Measurements from ENCODE around the gene AQP3.
"Not testable (repeated sequence)": the region's sequence is repeated elsewhere in the genome, so short reads cannot be mapped to it uniquely, and the experiment has no call there.

AQP3 gene

DNA sequence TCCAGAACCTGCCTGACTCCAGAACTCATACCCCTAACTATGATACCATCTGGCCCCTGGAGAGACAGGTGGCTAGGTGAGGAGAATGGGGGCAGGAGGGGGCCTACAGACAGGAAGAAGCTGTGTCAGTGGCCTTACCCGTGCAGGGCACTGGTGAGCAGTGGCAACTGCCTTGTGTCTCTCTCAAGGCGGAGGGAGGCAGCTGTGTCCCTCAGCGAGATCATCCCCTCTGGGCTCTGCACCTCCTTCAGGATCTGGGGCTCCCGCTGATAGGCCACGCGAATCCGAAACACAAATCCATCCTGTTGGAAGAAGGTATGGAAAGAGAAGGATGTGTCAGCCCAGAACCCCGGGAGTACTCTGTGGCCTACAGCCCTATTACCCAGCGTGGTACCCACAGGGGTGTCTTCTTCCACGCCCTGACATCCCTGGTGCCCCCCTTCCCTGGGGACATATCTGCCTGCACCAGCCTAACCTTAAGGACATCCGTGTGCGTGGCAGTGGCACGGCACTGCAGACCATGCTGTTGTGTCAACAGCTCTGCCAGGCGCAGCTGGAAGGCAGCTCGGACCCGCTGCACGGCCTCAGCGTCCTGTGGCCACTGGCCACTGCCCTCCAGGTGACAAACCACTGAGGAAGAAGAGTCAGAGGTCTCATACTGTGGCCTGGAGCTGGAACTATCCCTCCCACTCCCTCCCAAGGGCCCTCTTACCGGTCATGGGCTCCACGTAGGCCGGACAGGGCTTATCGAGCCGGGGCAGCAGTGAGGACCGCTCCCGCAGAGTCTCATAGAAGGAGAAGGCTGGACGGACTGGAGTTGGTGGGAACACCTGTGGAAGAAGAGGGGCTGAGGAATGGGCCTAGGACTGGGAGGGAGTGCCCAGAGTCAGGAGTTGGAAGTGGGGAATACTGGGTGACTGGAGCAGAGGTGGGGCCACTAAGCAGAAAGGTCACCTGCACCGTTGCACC, 18.5 kb upstream of the AQP3 start:
- Histone ChIP-seq H3K9ac (no peak overlapping the region), H3K4me3 (no peak overlapping the region), H4K20me1 (peaks cover 46% of the 10 kb centered on the region), H3K36me3 (peaks cover 100% of the 10 kb centered on the region), H3K27me3 (no peaks in the 10 kb centered on the region), H3K27ac (no peak overlapping the region), H3K4me1 (no peaks in the 10 kb centered on the region), H3K4me2 (no peak overlapping the region), H3K9me3 (no peaks in the 10 kb centered on the region)
- TF ChIP-seq Cebpa-rat (IDR thresholded peaks at IDR 0.05), result no peak

- H3K4me3 ChIP-seq, result no peak overlapping the region
- no peaks in the 10 kb centered on the region for H3K4me1 ChIP-seq
- peaks cover 100% of the 10 kb centered on the region for H3K36me3 ChIP-seq
- H3K27ac ChIP-seq, result no peak overlapping the region
- TF ChIP-seq Cebpa-rat (IDR thresholded peaks at IDR 0.05), result no peak
- H3K4me2 ChIP-seq, result no peak overlapping the region
- no peak overlapping the region for H3K9ac ChIP-seq
- H4K20me1 ChIP-seq, result peaks cover 46% of the 10 kb centered on the region
- no peaks in the 10 kb centered on the region for H3K9me3 ChIP-seq
- no peaks in the 10 kb centered on the region for H3K27me3 ChIP-seq
These were observed 17.7 kb upstream of the AQP3 start for GRCh38 chr9:33465096-33465495.

DNA sequence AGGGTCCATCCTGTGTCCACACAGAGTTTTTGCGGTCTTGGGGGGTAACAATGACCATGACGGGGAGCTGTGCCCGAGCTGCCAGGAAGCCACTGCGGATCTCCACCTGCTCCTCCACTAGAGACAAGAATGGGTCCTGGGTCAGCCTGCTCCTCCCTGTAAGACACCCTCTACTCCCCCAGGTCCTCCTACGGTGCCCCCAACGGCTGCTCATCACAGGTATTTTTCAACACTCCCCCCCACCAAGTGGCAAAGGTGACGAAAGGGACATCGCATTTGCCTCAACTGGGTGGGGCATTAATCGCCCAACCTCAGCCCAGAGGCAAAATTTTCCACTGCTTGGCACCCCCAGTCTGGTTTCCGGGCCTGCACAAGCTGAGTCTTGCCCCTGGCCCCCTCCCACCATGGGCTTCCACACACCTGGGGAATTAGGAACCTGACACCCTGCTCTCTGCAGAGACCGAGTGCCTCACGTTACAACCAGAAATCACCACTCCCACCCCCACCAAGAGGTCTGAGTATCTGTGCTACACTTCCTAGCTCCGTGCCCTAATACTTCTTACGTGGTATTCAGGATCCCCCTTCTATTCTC, 16.7 kb upstream of the AQP3 start:
- H3K27ac ChIP-seq, result no peak overlapping the region
- H3K9ac ChIP-seq, result no peak overlapping the region
- H3K4me3 ChIP-seq, result no peak overlapping the region
- peaks cover 93% of the 10 kb centered on the region for H3K36me3 ChIP-seq
- peaks cover 42% of the 10 kb centered on the region for H4K20me1 ChIP-seq
- no peak for TF ChIP-seq Cebpa-rat (IDR thresholded peaks at IDR 0.05)
- H3K27me3 ChIP-seq, result no peaks in the 10 kb centered on the region
- H3K9me3 ChIP-seq, result no peaks in the 10 kb centered on the region
- H3K4me1 ChIP-seq, result no peaks in the 10 kb centered on the region
- no peak overlapping the region for H3K4me2 ChIP-seq

- H3K9ac ChIP-seq, result no peak overlapping the region
- H3K36me3 ChIP-seq, result peaks cover 83% of the 10 kb centered on the region
- H3K27me3 ChIP-seq, result no peaks in the 10 kb centered on the region
- no peak overlapping the region for H3K4me2 ChIP-seq
- no peaks in the 10 kb centered on the region for H3K4me1 ChIP-seq
- H3K9me3 ChIP-seq, result no peaks in the 10 kb centered on the region
- H3K27ac ChIP-seq, result no peak overlapping the region
- H3K4me3 ChIP-seq, result no peak overlapping the region
- no peak for TF ChIP-seq Cebpa-rat (IDR thresholded peaks at IDR 0.05)
- H4K20me1 ChIP-seq, result peaks cover 32% of the 10 kb centered on the region
These were observed 15.8 kb upstream of the AQP3 start for GRCh38 chr9:33463151-33463550.

DNA sequence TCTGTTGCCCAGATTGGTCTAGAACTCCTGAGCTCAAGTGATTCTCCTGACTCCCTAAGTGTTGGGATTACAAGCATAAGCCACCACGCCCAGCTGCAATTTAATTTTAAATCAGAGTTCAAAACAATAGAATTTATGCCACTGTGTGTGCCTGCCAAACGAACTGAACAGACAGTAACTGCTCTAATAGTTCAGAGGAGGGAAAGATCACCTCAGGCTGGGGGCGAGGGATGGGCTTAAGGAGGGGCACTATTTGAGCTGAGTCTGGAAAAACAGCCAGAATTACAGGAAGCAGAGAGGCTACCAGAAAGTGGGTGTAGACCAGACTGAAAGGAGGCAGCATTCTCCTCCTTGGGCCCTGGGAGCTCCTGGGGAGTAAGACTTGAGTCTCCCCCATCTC, 14.1 kb upstream of the AQP3 start:
- Histone ChIP-seq H3K4me3 (no peak overlapping the region), H4K20me1 (peaks cover 16% of the 10 kb centered on the region), H3K27ac (no peak overlapping the region)

DNA sequence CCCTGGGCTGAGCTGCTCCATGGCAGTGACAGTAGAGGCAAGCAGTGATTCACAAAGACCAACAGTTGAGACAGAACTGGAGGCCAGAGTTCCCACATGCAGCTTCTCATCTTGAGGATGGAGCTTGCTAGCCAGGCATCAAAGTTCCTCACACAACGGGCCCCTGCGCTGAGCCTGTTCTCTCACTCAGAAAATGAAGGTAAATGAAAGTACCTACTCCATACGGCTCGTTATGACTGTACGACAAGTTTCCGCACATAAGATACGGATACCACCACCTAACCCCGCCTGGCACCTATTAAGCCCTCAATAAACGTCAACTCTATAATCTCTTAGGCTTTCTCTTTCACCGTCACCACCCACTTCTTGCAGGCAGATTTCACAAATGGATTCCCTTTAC, 13.5 kb upstream of the AQP3 start:
- no peaks in the 10 kb centered on the region for H3K9me3 ChIP-seq
- no peak overlapping the region for H3K9ac ChIP-seq
- no peak for TF ChIP-seq Cebpa-rat (IDR thresholded peaks at IDR 0.05)
- no peak overlapping the region for H3K4me2 ChIP-seq
- H3K4me1 ChIP-seq, result no peaks in the 10 kb centered on the region
- H3K27me3 ChIP-seq, result no peaks in the 10 kb centered on the region
- H3K4me3 ChIP-seq, result no peak overlapping the region
- peaks cover 60% of the 10 kb centered on the region for H3K36me3 ChIP-seq
- no peak overlapping the region for H3K27ac ChIP-seq
- peaks cover 10% of the 10 kb centered on the region for H4K20me1 ChIP-seq

More for the DNA sequence above, 14.1 kb upstream of the AQP3 start:
- H3K27me3 ChIP-seq, result no peaks in the 10 kb centered on the region
- no peak overlapping the region for H3K9ac ChIP-seq
- no peaks in the 10 kb centered on the region for H3K9me3 ChIP-seq
- H3K4me1 ChIP-seq, result no peaks in the 10 kb centered on the region
- no peak overlapping the region for H3K4me2 ChIP-seq
- TF ChIP-seq Cebpa-rat (IDR thresholded peaks at IDR 0.05), result no peak
- peaks cover 67% of the 10 kb centered on the region for H3K36me3 ChIP-seq

GRCh38 chr9:33459115-33459514, 11.7 kb upstream of the AQP3 start:
- Histone ChIP-seq H3K4me2 (no peak overlapping the region), H3K27me3 (no peaks in the 10 kb centered on the region), H3K9ac (no peak overlapping the region), H3K36me3 (peaks cover 43% of the 10 kb centered on the region), H3K9me3 (no peaks in the 10 kb centered on the region), H4K20me1 (peaks cover 7% of the 10 kb centered on the region), H3K4me1 (no peaks in the 10 kb centered on the region), H3K4me3 (no peak overlapping the region), H3K27ac (no peak overlapping the region)
- TF ChIP-seq Cebpa-rat (IDR thresholded peaks at IDR 0.05), result no peak

GRCh38 chr9:33458444-33458843, 11.1 kb upstream of the AQP3 start:
- Histone ChIP-seq H4K20me1 (peaks cover 6% of the 10 kb centered on the region), H3K9me3 (no peaks in the 10 kb centered on the region), H3K4me1 (no peaks in the 10 kb centered on the region), H3K27me3 (no peaks in the 10 kb centered on the region), H3K27ac (no peak overlapping the region), H3K36me3 (peaks cover 36% of the 10 kb centered on the region), H3K9ac (no peak overlapping the region), H3K4me2 (no peak overlapping the region), H3K4me3 (no peak overlapping the region)
- TF ChIP-seq Cebpa-rat (IDR thresholded peaks at IDR 0.05), result no peak

- no peak overlapping the region for H3K4me3 ChIP-seq
- no peak for TF ChIP-seq Cebpa-rat (IDR thresholded peaks at IDR 0.05)
- H3K27ac ChIP-seq, result no peak overlapping the region
- H3K36me3 ChIP-seq, result peaks cover 11% of the 10 kb centered on the region
- no peaks in the 10 kb centered on the region for H3K4me1 ChIP-seq
- no peaks in the 10 kb centered on the region for H3K9me3 ChIP-seq
- no peaks in the 10 kb centered on the region for H3K27me3 ChIP-seq
- H3K9ac ChIP-seq, result no peak overlapping the region
- no peak overlapping the region for H3K4me2 ChIP-seq
- H4K20me1 ChIP-seq, result no peaks in the 10 kb centered on the region; the same call in 1 of the 2 replicates
These were observed 8.6 kb upstream of the AQP3 start for GRCh38 chr9:33455945-33456344.

- not testable (repeated sequence) for H3K9ac ChIP-seq, H3K27me3 ChIP-seq, H3K4me3 ChIP-seq, H3K4me2 ChIP-seq, H3K27ac ChIP-seq, H3K36me3 ChIP-seq, H4K20me1 ChIP-seq, H3K4me1 ChIP-seq, H3K9me3 ChIP-seq
These were observed 8.1 kb upstream of the AQP3 start for GRCh38 chr9:33455456-33455855.

GRCh38 chr9:33454661-33455026, 7.3 kb upstream of the AQP3 start:
- not testable (repeated sequence) for H3K4me2 ChIP-seq, H3K9ac ChIP-seq, H3K27me3 ChIP-seq, H3K4me3 ChIP-seq, H3K36me3 ChIP-seq, H3K4me1 ChIP-seq, H4K20me1 ChIP-seq, H3K27ac ChIP-seq, H3K9me3 ChIP-seq

Measured in BLaER1 (cell line).